Measurements from ENCODE around the gene GRHPR. TPM values are rescaled to one million over a fixed set of nuclear protein-coding genes. Genes with fewer than 3 reads are reported as not detected.

GRHPR gene
- total and polyA plus RNA-seq, 2 of the 8 experiments (the other 6 are each of a cell fraction or from before 2014, with no cell fraction given) = 97.0 to 201 TPM

DNA sequence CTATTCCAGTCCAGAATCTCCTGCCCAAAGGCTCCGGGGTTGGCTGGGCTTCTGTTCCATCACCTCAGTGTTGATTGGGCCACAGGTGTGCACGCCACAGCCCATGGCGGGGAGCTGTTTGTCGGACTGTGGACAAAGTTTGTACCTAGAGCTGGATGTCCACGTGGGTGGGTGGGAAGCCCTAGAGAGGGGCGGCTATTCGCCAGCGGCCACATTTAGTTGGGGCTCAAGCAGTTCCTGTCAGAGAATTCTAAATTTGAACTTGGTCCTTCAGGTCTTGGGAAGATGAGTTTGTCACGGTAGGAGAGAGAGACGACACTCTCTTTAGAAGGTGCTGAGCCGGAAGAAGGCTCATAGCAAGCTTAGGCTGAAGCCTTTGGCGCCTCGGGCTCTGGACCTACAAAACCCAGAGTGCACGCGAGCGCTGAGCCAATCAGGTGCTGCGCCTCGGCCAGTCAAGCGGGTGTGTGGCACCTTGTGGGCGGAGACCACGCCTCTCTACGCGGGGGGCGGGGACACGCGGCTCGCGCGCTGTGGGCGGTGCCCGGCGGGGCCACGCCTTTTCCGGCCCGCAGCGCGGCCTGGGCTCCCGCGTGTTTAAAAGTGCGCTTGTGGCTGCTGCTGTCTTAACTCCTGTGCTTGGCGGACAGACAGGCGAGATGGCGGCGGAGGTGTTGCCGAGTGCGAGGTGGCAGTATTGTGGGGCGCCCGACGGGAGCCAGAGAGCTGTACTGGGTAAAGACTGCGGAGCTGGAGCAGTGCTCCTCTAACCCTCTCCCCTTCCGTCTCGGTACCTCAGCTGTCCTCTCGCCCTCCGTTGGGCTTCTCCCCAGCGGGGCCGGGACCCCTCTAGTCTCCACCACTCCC lies 63.1 kb downstream of the GRHPR start, which contains the start of gene POLR1E (continued):
- TF ChIP-seq, protein P1, sequence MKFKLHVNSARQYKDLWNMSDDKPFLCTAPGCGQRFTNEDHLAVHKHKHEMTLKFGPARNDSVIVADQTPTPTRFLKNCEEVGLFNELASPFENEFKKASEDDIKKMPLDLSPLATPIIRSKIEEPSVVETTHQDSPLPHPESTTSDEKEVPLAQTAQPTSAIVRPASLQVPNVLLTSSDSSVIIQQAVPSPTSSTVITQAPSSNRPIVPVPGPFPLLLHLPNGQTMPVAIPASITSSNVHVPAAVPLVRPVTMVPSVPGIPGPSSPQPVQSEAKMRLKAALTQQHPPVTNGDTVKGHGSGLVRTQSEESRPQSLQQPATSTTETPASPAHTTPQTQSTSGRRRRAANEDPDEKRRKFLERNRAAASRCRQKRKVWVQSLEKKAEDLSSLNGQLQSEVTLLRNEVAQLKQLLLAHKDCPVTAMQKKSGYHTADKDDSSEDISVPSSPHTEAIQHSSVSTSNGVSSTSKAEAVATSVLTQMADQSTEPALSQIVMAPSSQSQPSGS (IDR thresholded peaks at IDR 0.05; ENCODE audit: low read length) = no peak
- TF ChIP-seq, protein P2, sequence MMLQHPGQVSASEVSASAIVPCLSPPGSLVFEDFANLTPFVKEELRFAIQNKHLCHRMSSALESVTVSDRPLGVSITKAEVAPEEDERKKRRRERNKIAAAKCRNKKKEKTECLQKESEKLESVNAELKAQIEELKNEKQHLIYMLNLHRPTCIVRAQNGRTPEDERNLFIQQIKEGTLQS (IDR thresholded peaks at IDR 0.05; ENCODE audit: insufficient read depth, low read depth, low read length) = no peak
- TF ChIP-seq, protein P3, sequence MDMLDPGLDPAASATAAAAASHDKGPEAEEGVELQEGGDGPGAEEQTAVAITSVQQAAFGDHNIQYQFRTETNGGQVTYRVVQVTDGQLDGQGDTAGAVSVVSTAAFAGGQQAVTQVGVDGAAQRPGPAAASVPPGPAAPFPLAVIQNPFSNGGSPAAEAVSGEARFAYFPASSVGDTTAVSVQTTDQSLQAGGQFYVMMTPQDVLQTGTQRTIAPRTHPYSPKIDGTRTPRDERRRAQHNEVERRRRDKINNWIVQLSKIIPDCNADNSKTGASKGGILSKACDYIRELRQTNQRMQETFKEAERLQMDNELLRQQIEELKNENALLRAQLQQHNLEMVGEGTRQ (IDR thresholded peaks at IDR 0.05; ENCODE audit: low read length) = 0 out of 2 replicates have a peak, but pooled peaks have one; percentile 21
- TF ChIP-seq MAFK (IDR thresholded peaks at IDR 0.05; ENCODE audit: low read depth, low read length) (no peak), SUZ12 (IDR thresholded peaks at IDR 0.05; ENCODE audit: low read length) (no peak), KDM5A (IDR thresholded peaks at IDR 0.05; ENCODE audit: low read length) (no peak), CHD2 (IDR thresholded peaks at IDR 0.05; ENCODE audit: low read length) (no peak), CEBPB (IDR thresholded peaks at IDR 0.05; ENCODE audit: low read depth, low read length) (no peak), EP300 (IDR thresholded peaks at IDR 0.05; ENCODE audit: borderline replicate concordance in 1 of 2, low read depth in 2 of 2, low read length in 2 of 2) (no peak), NANOG (IDR thresholded peaks at IDR 0.05; ENCODE audit: insufficient read depth, low read depth, low read length, poor library complexity, severe bottlenecking) (no peak), RNF2 (IDR thresholded peaks at IDR 0.05; ENCODE audit: borderline replicate concordance, low read depth, low read length, missing control alignments, poor library complexity, severe bottlenecking) (no peak), CTBP2 (IDR thresholded peaks at IDR 0.05; ENCODE audit: borderline replicate concordance, insufficient read depth, insufficient read length, low read length) (no peak), HDAC2 (IDR thresholded peaks at IDR 0.05; ENCODE audit: borderline replicate concordance in 1 of 2, low read depth in 2 of 2, low read length in 2 of 2) (peak in 1 of 2 experiments; percentile 29; a peak in 1 of 4 replicates), TEAD4 (IDR thresholded peaks at IDR 0.05; ENCODE audit: low read depth, low read length) (no peak), YY1 (IDR thresholded peaks at IDR 0.05; ENCODE audit: low read depth, low read length) (no peak; the same call in 1 of the 2 replicates), RBBP5 (IDR thresholded peaks at IDR 0.05; ENCODE audit: borderline replicate concordance, low read depth, low read length) (no peak), TBP (IDR thresholded peaks at IDR 0.05; ENCODE audit: low read depth, low read length) (peak; percentile 88), ASH2L (IDR thresholded peaks at IDR 0.05; ENCODE audit: low read length) (no peak), SIX5 (IDR thresholded peaks at IDR 0.05; ENCODE audit: low read depth, low read length) (no peak)

Data from H1 (cell line).